NCI-H2107 treated with DMSO at 0.1 percent for 48 hours (cell line): ENCODE data around the gene PRSS36.
"Not testable (repeated sequence)": the region's sequence is repeated elsewhere in the genome, so short reads cannot be mapped to it uniquely, and the experiment has no call there.

ENCODE experiments used
- DNase-seq: peaks from one replicate; lab custom pipeline; 2025; ENCODE audit not compliant: unreplicated experiment; lab: John Stamatoyannopoulos, UW

Gene PRSS36

DNA sequence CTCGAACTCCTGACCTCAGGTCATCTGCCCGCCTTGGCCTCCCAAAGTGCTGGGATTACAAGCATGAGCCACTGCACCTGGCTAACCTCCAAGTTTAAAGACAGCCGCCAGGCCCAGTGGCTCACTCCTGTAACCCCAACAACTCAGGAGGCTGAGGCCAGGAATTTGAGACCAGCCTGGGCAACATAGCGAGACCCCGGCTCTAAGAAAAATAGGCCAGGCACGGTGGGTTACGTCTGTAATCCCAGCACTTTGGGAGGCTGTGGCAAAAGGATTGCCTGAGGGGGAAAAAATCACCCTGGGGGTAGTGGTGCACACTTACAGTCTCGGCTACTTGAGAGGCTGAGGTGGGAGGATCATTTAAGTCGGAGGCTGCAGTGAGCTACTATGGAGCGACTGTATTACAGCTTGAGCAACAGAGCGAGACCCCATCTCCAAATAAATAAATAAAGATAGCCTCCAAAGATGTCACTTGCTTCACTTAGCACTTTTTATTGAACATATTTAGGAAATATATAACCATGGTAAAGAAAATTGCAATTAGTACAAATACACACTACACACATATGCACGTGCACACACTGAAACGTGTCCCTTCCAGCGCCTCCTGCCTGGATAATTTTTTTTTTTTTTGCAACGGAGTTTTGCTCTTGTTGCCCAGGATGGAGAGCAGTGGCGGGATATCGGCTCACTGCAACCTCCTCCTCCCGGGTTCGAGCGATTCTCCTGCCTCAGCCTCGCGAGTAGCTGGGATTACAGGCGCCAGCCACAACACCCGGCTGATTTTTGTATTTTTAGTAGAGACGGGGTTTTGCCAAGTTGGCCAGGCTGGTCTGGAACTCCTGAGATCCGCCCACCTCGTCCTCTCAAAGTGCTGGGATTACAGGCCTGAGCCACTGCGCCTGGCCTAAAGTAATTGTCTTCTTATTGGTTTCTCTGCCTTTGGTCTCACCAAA lies 43.1 kb downstream of the PRSS36 start:
- DNase-seq, result no peak

- peak; percentile 11 for DNase-seq
Measured at GRCh38 chr16:31105677-31106213, 44.1 kb downstream of the PRSS36 start.

- DNase-seq, result not testable (repeated sequence)
Measured at GRCh38 chr16:31100876-31101641, 48.8 kb downstream of the PRSS36 start.

- DNase-seq, result no peak
Measured at GRCh38 chr16:31099860-31100638, 49.8 kb downstream of the PRSS36 start.

DNA sequence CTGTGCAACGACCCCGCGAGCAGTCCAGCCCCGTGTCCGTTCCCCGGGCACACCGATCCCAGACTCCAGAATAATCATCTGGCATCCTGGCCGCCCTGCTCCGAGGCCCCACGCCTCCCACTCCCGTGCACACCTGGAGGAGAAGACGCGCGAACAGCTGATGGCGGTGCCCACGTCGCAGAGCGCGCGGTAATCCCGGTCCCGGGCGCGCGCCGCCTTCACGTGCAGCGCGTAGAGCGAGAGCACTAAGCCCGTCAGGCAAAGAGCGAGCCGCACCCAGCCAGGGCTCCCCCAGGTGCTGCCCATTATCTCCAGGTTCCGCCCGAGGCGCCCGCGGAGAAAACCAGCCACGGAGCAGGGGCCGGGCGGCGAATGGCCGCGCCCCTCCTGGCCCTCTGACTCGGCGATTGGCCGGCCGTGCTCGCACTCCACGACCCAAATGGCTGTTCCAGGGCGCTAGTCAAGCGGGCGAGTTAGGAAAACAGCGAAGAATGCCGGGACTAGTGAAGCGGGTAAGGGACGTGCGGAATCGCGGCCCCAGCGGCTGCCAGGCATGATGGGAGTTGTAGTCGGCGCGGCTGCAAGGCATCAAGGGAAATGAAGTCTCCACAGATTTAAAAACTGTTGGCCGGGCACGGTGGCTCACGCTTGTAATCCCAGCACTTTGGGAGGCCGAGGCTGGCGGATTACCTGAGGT lies 55.3 kb downstream of the PRSS36 start, which contains the start of gene VKORC1:
TSS of gene VKORC1 (minus strand) at position 374 of the 697 bp plus-strand sequence. CDS start at position 306, 68 bp downstream.
- peak; percentile 96 for DNase-seq

- no peak for DNase-seq
Measured at GRCh38 chr16:31094088-31094423, 55.8 kb downstream of the PRSS36 start.

DNA sequence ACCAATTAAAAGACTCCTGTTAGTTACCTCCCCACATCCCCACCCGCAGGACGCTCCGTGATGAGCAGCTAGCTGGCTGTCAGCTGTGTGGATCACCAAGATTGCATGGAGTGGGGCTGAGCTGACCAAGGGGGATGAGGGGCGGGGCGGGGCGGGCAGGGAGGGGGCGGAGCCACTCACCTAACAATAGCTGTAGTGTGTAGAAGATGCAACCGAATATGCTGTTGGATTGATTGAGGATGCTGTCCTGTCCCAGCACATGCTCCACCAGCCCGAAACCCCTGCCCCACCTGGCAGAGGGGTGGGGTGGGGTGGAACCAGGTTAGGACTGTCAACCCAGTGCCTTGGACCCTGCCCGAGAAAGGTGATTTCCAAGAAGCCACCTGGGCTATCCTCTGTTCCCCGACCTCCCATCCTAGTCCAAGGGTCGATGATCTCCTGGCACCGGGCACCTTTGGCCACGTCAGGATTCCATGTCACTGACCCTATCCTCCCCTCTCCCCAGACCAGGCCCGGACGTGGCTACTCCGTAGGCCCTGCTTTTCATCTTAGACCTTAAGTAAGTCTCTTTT lies 56.6 kb downstream of the PRSS36 start:
- peak; percentile 2 for DNase-seq

DNA sequence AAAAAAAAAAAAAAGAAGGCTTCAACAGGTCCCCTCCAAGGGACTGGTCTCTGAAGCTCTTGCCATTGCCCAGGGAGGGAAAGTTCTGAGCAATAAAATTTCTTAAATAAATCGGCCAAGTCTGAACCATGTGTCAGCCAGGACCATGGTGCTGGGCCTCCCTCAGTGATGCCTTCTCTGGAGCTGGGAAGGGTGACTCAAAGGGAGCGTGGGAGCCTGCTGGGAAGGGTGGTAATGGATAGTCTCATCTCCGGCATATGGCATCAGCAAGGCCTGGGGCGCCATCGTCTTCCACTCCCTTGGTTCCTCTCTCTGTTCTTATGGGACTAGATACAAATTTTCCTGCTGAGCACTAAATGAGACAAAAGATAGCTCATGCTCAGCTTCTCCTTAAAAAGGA lies 57.5 kb downstream of the PRSS36 start:
- DNase-seq, result no peak

- no peak for DNase-seq
Measured at GRCh38 chr16:31090540-31090939, 59.3 kb downstream of the PRSS36 start.

GRCh38 chr16:31089199-31089598 lies 60.7 kb downstream of the PRSS36 start:
- no peak for DNase-seq
